B cell (primary cell): ENCODE data around the gene ZIC2. TPM values are rescaled to one million over a fixed set of nuclear protein-coding genes. Genes with fewer than 3 reads are reported as not detected.
A peak's percentile ranks its signal among the peaks of the same experiment; 100 is the strongest.

ENCODE experiments used
- ATAC-seq: fragments of 200-7000 bp; cut with Tn5 transposase; one replicate; pipeline ENCODE4 v1.10.0; 2021; ENCODE audit warnings: low read depth, mild to moderate bottlenecking, moderate number of reproducible peaks, moderate library complexity
- CTCF ChIA-PET: fragments of 350-600 bp; sonication (Branson Sonifier 250); formaldehyde crosslinking; loops from one replicate; lab custom pipeline; 2021; ENCODE audit warnings: antibody characterized with exemption, inconsistent platforms; lab: Charles Lee
- POLR2A ChIA-PET: fragments of 350-600 bp; sonication (Branson Sonifier 250); formaldehyde crosslinking; loops from one replicate; lab custom pipeline; 2021; ENCODE audit warnings: antibody characterized with exemption; lab: Charles Lee
- DNase-seq: peaks from one replicate; pipeline ENCODE4 v3.0.0; 2013
- H2AFZ ChIP-seq: 2 replicates; pipeline ENCODE4 v1.6.1; 2012; ENCODE audit warnings: mild to moderate bottlenecking, low read depth, low read length; ENCODE audit not compliant: insufficient read depth, poor library complexity, severe bottlenecking
- H3K27ac ChIP-seq, 2 donors: 1 replicate in 1 of 2; 2 replicates in 1 of 2; pipeline ENCODE4 v1.5.1; 2012 to 2013; ENCODE audit warnings: low read length in 2 of 2, mild to moderate bottlenecking in 2 of 2, moderate library complexity in 1 of 2
- H3K27me3 ChIP-seq, 4 experiments: fragments of 200-600 bp in 1 of 4; sonication (generic) in 1 of 4; replicated peaks in 1 of 4; 1 replicate in 2 of 4; 2 replicates in 2 of 4; pipeline versions ENCODE4 v1.6.1 to v1.7.0; 2013 to 2016; ENCODE audit warnings: low read length in 3 of 4, mild to moderate bottlenecking in 2 of 4, mixed read lengths in 1 of 4, moderate library complexity in 1 of 4; ENCODE audit not compliant: insufficient read depth in 4 of 4, control insufficient read depth in 3 of 4; ENCODE audit errors: control extremely low read depth in 1 of 4
- H3K36me3 ChIP-seq, 2 experiments: replicated peaks in 1 of 2; 1 replicate in 1 of 2; 2 replicates in 1 of 2; pipeline versions ENCODE4 v1.6.1 to v1.7.1; 2013; ENCODE audit warnings: low read length in 1 of 2; ENCODE audit not compliant: insufficient read depth in 2 of 2, control insufficient read depth in 1 of 2; ENCODE audit errors: control extremely low read depth in 1 of 2, extremely low read depth in 1 of 2
- H3K4me1 ChIP-seq, 2 donors: fragments of 200-600 bp in 1 of 2; sonication (generic) in 1 of 2; 1 replicate in 1 of 2; 2 replicates in 1 of 2; pipeline versions ENCODE4 v1.5.1 to v1.6.1; 2013 to 2017; ENCODE audit warnings: low read length in 2 of 2; ENCODE audit not compliant: control insufficient read depth in 2 of 2, insufficient read depth in 2 of 2
- H3K4me2 ChIP-seq: replicated peaks from 2 replicates; pipeline ENCODE3; 2012; ENCODE audit warnings: mild to moderate bottlenecking, low read depth, low read length; ENCODE audit not compliant: poor library complexity, severe bottlenecking
- H3K4me3 ChIP-seq, 5 experiments: fragments of 200-600 bp in 1 of 5; sonication (generic) in 1 of 5; 1 replicate in 3 of 5; 2 replicates in 2 of 5; pipeline versions ENCODE4 v1.5.1 to v1.7.0; 2011 to 2016; ENCODE audit warnings: low read length in 4 of 5, mild to moderate bottlenecking in 4 of 5, low read depth in 2 of 5, control low read depth in 1 of 5, moderate library complexity in 1 of 5; ENCODE audit not compliant: insufficient read depth in 1 of 5; ENCODE audit errors: control extremely low read depth in 1 of 5, extremely low read depth in 1 of 5
- H3K79me2 ChIP-seq: fragments of 200-600 bp; sonication (generic); one replicate; pipeline ENCODE4 v1.6.0; 2016; ENCODE audit warnings: low read length; ENCODE audit not compliant: control insufficient read depth, insufficient read depth
- H3K9ac ChIP-seq: fragments of 200-600 bp; sonication (generic); 2 replicates; pipeline ENCODE4 v1.6.1; 2017; ENCODE audit warnings: mild to moderate bottlenecking, low read length, moderate library complexity
- H3K9me3 ChIP-seq, 3 donors: one replicate each; pipeline versions ENCODE4 v1.6.1 to v1.7.1; 2013; ENCODE audit warnings: low read length in 2 of 3; ENCODE audit not compliant: control insufficient read depth in 2 of 3, insufficient read depth in 1 of 3; ENCODE audit errors: control extremely low read depth in 1 of 3
- H4K20me1 ChIP-seq: 2 replicates; pipeline ENCODE4 v1.6.0; 2012; ENCODE audit warnings: mild to moderate bottlenecking, low read length; ENCODE audit not compliant: insufficient read depth, control insufficient read depth, poor library complexity, severe bottlenecking
- H3K27ac Mint-ChIP-seq: one replicate; pipeline ENCODE4 v1.8.0; 2021; ENCODE audit warnings: mixed read lengths
- H3K27me3 Mint-ChIP-seq: one replicate; pipeline ENCODE4 v1.8.0; 2021; ENCODE audit warnings: mixed read lengths
- H3K4me1 Mint-ChIP-seq: one replicate; pipeline ENCODE4 v1.8.0; 2021; ENCODE audit warnings: mixed read lengths
- H3K4me3 Mint-ChIP-seq: one replicate; pipeline ENCODE4 v1.8.0; 2021; ENCODE audit warnings: mixed read lengths
- H3K9me3 Mint-ChIP-seq: one replicate; pipeline ENCODE4 v1.8.0; 2022; ENCODE audit warnings: mixed read lengths; ENCODE audit not compliant: insufficient read depth
- CTCF ChIP-seq: fragments of 200-600 bp; IDR thresholded peaks from one replicate; pipeline ENCODE4 v1.8.0; 2022; ENCODE audit warnings: antibody characterized with exemption, mild to moderate bottlenecking
- EZH2 ChIP-seq: IDR thresholded peaks from 2 replicates; pipeline ENCODE4 v1.6.1; 2012; ENCODE audit warnings: borderline replicate concordance, low read depth, mild to moderate bottlenecking, moderate library complexity, low read length; ENCODE audit not compliant: insufficient read depth, poor library complexity, severe bottlenecking
- WGBS: methylation state at CpG from one replicate; pipeline ENCODE4 v1.1.5; 2013; ENCODE audit warnings: missing lambda C conversion rate; ENCODE audit not compliant: insufficient coverage; 5-methylcytosine and 5-hydroxymethylcytosine counted together
- intact Hi-C: fragments of 100-400 bp; cut with micrococcal nuclease; formaldehyde crosslinking; loops from one replicate; pipeline ENCODE4 v1.10.0; 2022
- polyA plus RNA-seq: library from polyadenylated mRNA; depleted of rRNA; stranded (reverse); fragments of >200 nt; gene quantifications from 2 replicates; pipeline ENCODE4 v1.2.3, GENCODE V29; 2012
- total RNA-seq, 2 donors: library from RNA; stranded (reverse); fragments of 120-200 nt in 1 of 2; gene quantifications; 1 replicate in 1 of 2; 2 replicates in 1 of 2; pipeline versions ENCODE4 v1.2.3 to v1.2.4, GENCODE V29; 2013 to 2022

ZIC2 gene
- total and polyA plus RNA-seq, 2 donors (not counting 1 experiment from before 2014, with no cell fraction given), result not detected

GRCh38 chr13:99987154-99988019 is 5.8 kb downstream of the ZIC2 start:
- intact Hi-C loops, result no loop called here
- Histone ChIP-seq H3K9ac (no peak overlapping the region), H3K27ac (no peak overlapping the region), H3K4me3 (no peak overlapping the region), H3K4me1 (peaks cover 29 to 60% of the 10 kb centered on the region in 2 donors), H4K20me1 (no peaks in the 10 kb centered on the region), H3K79me2 (no peaks in the 10 kb centered on the region), H3K4me2 (no peak overlapping the region), H3K36me3 (no peaks in the 10 kb centered on the region), H3K9me3 (peaks cover 1 to 80% (median 47%) of the 10 kb centered on the region in 3 donors), H3K27me3 (peaks cover 2 to 97% (median 82%) of the 10 kb centered on the region in 4 experiments), H2AFZ (no peak overlapping the region)
- POLR2A ChIA-PET, result interaction anchor here (0.5 kb wide), 1 partner anchor 41 kb away, joined by 7 read pairs; no protein-coding TSS in a partner anchor
- DNase-seq (no peak), ATAC-seq (no peak)
- CTCF ChIA-PET, result interaction anchor here (2.0 kb wide), 1 partner anchor 13 kb away, joined by 6 read pairs; no protein-coding TSS in a partner anchor
- Mint-ChIP-seq H3K4me3 (no peak overlapping the region), H3K27me3 (peaks cover 78% of the 10 kb centered on the region), H3K4me1 (peaks cover 14% of the 10 kb centered on the region), H3K9me3 (peaks cover 7% of the 10 kb centered on the region), H3K27ac (no peak overlapping the region)
- 10% methylated on average over 13 of the region's 20 CpGs for WGBS
- no peak for TF ChIP-seq EZH2

GRCh38 chr13:99988529-99989275 is 7.1 kb downstream of the ZIC2 start:
- Histone ChIP-seq H3K9ac (no peak overlapping the region), H3K4me3 (no peak overlapping the region), H3K4me1 (peaks cover 22 to 49% of the 10 kb centered on the region in 2 donors), H3K9me3 (peaks cover 0 to 67% (median 36%) of the 10 kb centered on the region in 3 donors), H3K4me2 (no peak overlapping the region), H3K79me2 (no peaks in the 10 kb centered on the region), H3K27ac (no peak overlapping the region), H3K36me3 (no peaks in the 10 kb centered on the region), H4K20me1 (no peaks in the 10 kb centered on the region), H3K27me3 (peaks cover 2 to 97% (median 77%) of the 10 kb centered on the region in 4 experiments), H2AFZ (no peak overlapping the region)
- Mint-ChIP-seq H3K27me3 (peaks cover 81% of the 10 kb centered on the region), H3K4me1 (peaks cover 12% of the 10 kb centered on the region), H3K27ac (peak overlapping the region; percentile 37), H3K4me3 (no peak overlapping the region), H3K9me3 (peaks cover 7% of the 10 kb centered on the region)
- ChIA-PET CTCF (no interaction called here), POLR2A (no interaction called here)
- ATAC-seq (no peak), DNase-seq (peak; percentile 39)
- WGBS, result 9% methylated on average over 33 of the region's 43 CpGs
- TF ChIP-seq CTCF, result no peak
- TF ChIP-seq EZH2, result no peak
- intact Hi-C loops, result no loop called here
